ENCODE results near the gene RPP25. TPM values are rescaled to one million over a fixed set of nuclear protein-coding genes. Genes with fewer than 3 reads are reported as not detected.
A peak's percentile ranks its signal among the peaks of the same experiment; 100 is the strongest.
"Not testable (repeated sequence)": the region's sequence is repeated elsewhere in the genome, so short reads cannot be mapped to it uniquely, and the experiment has no call there.

RPP25 gene
- polyA plus RNA-seq, 1 donor from 2014 or later = 4.9 TPM

DNA sequence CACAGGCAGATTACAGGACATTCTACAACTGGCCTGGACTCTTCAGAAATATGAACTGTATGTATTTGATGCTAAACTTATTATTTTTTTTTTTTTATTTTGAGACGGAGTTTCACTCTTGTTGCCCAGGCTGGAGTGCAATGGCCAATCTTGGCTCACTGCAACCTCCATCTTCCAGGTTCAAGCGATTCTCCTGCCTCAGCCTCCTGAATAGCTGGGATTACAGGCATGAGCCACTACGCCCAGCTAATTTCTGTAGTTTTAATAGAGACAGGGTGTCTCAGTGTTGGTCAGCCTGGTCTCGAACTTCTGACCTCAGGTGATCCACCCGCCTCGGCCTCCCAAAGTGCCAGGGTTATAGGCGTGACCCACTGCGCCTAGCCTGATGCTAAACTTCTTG lies 42.8 kb downstream of the RPP25 start:
- H3K27me3 Mint-ChIP-seq, H3K36me3 Mint-ChIP-seq, H3K9me3 Mint-ChIP-seq, H3K4me1 Mint-ChIP-seq, H3K4me3 Mint-ChIP-seq: not testable (repeated sequence)
- peak overlapping the region in 1 of 3 donors; percentile 37 for H3K27ac Mint-ChIP-seq

DNA sequence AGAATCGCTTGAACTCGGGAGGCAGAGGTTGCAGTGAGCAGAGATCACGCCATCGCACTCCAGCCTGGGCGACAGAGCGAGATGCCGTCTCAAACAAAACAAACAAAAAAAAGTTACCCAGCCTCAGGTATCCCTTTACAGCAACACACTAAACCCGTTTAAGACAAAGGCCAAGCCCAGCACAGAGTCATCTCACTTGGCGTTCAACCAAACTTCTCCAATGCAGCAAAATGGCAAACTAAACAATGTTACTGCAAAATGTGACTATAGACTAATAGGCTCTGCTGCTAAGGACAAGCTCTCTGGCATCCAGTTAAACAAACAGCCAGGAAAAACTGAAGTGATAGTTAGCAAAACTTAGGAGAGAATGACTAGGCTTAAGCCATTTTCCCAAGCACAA lies 43.5 kb downstream of the RPP25 start:
- H3K27me3 Mint-ChIP-seq = no peaks in the 10 kb centered on the region
- H3K36me3 Mint-ChIP-seq = peaks cover 4% of the 10 kb centered on the region
- no peak overlapping the region for H3K27ac Mint-ChIP-seq
- H3K4me3 Mint-ChIP-seq = no peak overlapping the region
- H3K9me3 Mint-ChIP-seq = no peaks in the 10 kb centered on the region
- peaks cover 0 to 4% (median 0%) of the 10 kb centered on the region in 3 donors for H3K4me1 Mint-ChIP-seq

DNA sequence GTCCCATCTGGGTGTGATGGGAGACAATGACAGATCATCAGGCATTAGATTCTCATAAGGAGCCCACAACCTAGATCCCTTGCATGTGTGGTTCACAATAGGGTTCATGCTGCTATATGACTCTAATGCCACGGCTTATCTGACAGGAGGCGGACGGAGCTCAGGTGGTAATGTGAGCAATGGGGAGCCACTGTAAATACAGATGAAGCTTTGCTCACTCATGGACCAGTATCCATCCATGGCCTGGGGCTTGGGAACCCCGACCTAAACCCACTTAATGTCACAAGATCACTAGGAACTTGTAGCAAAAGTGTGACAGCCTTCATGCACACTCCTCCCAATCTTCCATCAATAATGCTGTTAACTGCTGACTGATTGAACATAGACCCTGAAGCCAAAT lies 47.9 kb downstream of the RPP25 start:
- H3K9me3 Mint-ChIP-seq = no peaks in the 10 kb centered on the region
- H3K36me3 Mint-ChIP-seq = peaks cover 2% of the 10 kb centered on the region
- H3K27me3 Mint-ChIP-seq = no peaks in the 10 kb centered on the region
- peak overlapping the region in 1 of 3 donors; percentile 32 for H3K27ac Mint-ChIP-seq
- peak overlapping the region in 1 of 4 donors; percentile 89 for H3K4me3 Mint-ChIP-seq
- peaks cover 14 to 23% (median 16%) of the 10 kb centered on the region in 3 donors for H3K4me1 Mint-ChIP-seq

DNA sequence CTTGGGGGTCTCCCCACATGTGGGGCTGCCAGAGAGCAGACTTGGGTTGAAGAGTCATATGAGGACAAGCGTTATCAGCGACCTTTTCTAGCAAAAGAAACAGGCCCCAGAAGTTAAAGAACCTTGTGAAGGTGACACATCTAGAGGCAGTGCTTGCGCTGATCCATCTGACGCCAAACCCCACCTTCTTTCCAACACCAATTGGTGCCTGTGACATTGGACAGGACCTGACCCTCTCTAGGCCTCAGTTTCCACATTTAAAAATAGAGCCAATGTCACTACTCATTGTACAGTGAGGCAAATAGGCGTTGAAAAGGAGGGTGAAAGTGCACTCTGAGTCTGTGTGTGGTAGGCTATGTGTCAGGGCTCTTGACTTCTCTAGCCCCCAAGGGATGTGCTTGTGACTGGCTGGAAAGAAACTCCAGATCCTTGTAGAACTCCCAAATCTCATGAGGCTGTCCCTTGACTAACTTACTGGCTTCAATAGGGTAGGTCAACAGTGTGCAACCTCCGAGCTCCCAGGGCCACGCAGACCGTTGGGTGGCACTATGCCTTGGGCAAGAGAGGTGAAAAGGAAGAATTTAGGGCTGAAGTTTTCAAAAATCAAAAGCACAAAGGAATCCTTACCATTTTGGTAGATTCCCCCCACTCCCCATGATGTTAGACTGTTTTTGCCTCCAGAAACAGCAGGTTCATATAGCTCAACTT lies 49.3 kb downstream of the RPP25 start:
- Mint-ChIP-seq H3K4me1 (peaks cover 14 to 25% (median 22%) of the 10 kb centered on the region in 3 donors), H3K36me3 (peaks cover 2% of the 10 kb centered on the region), H3K9me3 (no peaks in the 10 kb centered on the region), H3K27me3 (no peaks in the 10 kb centered on the region), H3K4me3 (peak overlapping the region; percentile 95 to 100 (median 98)), H3K27ac (peak overlapping the region; percentile 84 to 98 (median 94))

DNA sequence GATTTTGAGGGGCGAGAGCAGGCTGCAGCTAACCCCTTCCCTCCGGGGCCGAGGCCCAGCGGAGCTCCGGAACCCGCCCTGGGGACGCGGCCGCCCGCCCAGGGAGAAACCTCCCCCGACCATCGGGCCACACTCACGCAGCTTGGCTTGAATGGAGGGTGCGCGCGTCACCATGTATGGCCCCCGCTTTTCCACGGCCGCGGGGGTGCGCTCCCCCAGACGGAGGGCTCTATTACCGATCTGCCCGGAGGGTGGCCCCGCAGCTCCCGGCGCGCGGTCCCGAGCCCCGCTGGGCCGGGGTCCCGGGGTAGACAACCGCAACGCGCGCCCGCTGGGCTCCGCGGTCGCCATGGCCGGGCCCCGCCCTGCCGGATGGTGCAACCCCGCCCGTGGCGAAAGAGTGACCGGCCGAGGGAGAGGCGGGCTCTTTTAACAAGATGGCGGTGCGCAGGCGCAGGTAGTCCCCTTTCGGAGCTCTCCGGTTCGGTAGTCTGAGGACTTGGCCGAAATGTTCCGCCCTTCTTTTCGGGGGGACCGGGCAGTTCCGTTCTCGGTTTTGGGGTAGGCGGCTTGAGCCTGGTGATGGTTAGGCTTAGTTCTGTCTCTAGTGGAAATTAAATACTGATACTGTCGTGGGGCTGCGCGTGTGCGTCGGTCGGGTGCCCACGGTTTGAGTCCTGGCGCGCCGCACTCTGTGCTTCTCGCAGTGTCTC lies 50.0 kb downstream of the RPP25 start, which contains the start of gene FAM219B:
FAM219B (minus strand) TSS at position 402 of the 713 bp plus-strand sequence; CDS start at position 351, 51 bp downstream.
- H3K9me3 Mint-ChIP-seq = no peaks in the 10 kb centered on the region
- no peaks in the 10 kb centered on the region for H3K27me3 Mint-ChIP-seq
- H3K4me3 Mint-ChIP-seq = peak within 1 kb of the TSS; percentile 95 to 100 (median 98)
- H3K27ac Mint-ChIP-seq = peak within 1 kb of the TSS; percentile 84 to 98 (median 94)
- peaks cover 19 to 29% (median 23%) of the 10 kb centered on the region in 3 donors for H3K4me1 Mint-ChIP-seq
- peaks cover 2% of the 10 kb centered on the region for H3K36me3 Mint-ChIP-seq

DNA sequence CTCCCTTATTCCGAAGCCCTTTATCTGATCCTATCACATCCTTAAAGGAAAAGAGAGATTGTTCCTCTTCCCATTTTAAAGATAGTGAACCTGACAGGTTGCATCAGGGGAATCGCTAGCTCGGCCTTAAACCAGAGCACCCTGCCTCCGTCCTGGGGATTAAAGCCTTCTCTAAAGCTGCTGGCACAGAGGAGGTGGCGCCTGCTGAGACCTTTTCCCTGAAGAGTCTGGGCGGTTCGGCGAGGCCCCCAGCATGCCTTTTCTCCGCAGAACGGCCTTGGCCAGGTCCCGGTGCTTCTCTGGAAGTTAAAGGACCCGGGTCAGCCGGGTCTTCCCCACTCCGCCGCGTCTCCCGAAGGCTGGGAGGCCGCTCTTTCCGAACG lies 50.5 kb downstream of the RPP25 start:
- Mint-ChIP-seq H3K4me1 (peaks cover 21 to 31% (median 28%) of the 10 kb centered on the region in 3 donors), H3K27ac (peak overlapping the region; percentile 54 to 98 (median 84)), H3K9me3 (no peaks in the 10 kb centered on the region), H3K4me3 (peak overlapping the region; percentile 95 to 100 (median 98)), H3K36me3 (peaks cover 2% of the 10 kb centered on the region), H3K27me3 (no peaks in the 10 kb centered on the region)

Other genes starting within 250 kb of the RPP25 start
- gene CYP1A1, start 231.2 kb downstream of the RPP25 start, polyA plus RNA-seq = not detected
- gene CYP1A2, start 207.9 kb downstream of the RPP25 start, polyA plus RNA-seq = not detected
- gene CSK, start 174.7 kb downstream of the RPP25 start, polyA plus RNA-seq = 214 TPM
- gene LMAN1L, start 143.9 kb downstream of the RPP25 start, polyA plus RNA-seq = not detected
- not detected for gene CPLX3, start 130.1 kb downstream of the RPP25 start, polyA plus RNA-seq
- gene ULK3, start 113.6 kb downstream of the RPP25 start, polyA plus RNA-seq = 25.2 TPM
- gene SCAMP2, start 83.4 kb downstream of the RPP25 start, polyA plus RNA-seq = 157 TPM
- 43.0 TPM for gene MPI, start 66.7 kb downstream of the RPP25 start, polyA plus RNA-seq
- gene FAM219B, start 49.9 kb downstream of the RPP25 start, polyA plus RNA-seq = 42.7 TPM
- 325 TPM for gene COX5A, start 18.7 kb downstream of the RPP25 start, polyA plus RNA-seq
- gene SCAMP5, start 38.8 kb upstream of the RPP25 start, polyA plus RNA-seq = 0.24 TPM
- 12.6 TPM for gene PPCDC, start 66.8 kb upstream of the RPP25 start, polyA plus RNA-seq
- 6.3 TPM for gene C15orf39, start 245.1 kb upstream of the RPP25 start, polyA plus RNA-seq